ENCODE measurements around the gene DPF1.

The DPF1 gene

GRCh38 chr19:38218204-38218603 is 5.8 kb downstream of the DPF1 start:
- Histone ChIP-seq H3K4me3 (no peak overlapping the region), H3K27ac (no peak overlapping the region)
- DNase-seq (ENCODE audit: low spot score) = no peak
- no peak for TF ChIP-seq CTCF (IDR thresholded peaks at IDR 0.05)

GRCh38 chr19:38216785-38217641 is 7.0 kb downstream of the DPF1 start:
- H3K27ac ChIP-seq = no peak overlapping the region
- TF ChIP-seq CTCF (IDR thresholded peaks at IDR 0.05) = no peak
- no peak for DNase-seq (ENCODE audit: low spot score)
- no peak overlapping the region for H3K4me3 ChIP-seq

DNA sequence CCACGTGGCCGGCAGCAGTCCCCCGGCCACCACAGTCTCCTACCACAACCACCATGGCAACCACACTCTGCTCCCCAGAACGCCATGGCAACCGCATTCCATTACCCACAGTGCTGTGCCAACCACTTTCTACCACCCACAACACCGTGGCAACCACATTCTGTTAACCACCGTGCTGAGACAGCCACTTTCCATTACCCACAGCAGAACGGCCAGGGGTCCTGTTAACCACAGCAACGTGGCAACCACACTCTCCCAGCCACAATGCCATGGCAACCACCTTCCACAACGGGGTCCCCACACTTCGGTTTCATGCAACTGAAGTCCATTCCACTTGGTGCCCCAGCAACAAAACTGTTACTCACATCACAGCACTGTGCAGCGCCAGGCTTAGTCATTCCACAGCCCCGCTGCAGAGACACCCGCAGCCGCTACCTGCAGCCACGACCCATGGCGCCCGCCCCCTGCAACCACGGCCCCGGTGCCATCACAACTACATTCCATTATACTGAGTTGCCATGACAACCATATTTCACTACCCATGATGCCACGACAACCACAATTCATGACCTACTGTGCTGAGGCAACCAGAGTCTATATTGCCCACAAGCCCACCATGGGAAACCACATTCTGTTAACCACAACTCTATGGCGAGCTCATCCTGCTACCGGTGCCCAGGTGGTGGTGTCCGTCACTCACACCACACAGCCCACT is 10.0 kb downstream of the DPF1 start:
- no peak for DNase-seq (ENCODE audit: low spot score)
- no peak for TF ChIP-seq CTCF (IDR thresholded peaks at IDR 0.05)
- Histone ChIP-seq H3K27ac (no peak overlapping the region), H3K4me3 (no peak overlapping the region)

GRCh38 chr19:38213469-38213868 is 10.6 kb downstream of the DPF1 start:
- no peak overlapping the region for H3K4me3 ChIP-seq
- no peak for TF ChIP-seq CTCF (IDR thresholded peaks at IDR 0.05)
- DNase-seq (ENCODE audit: low spot score) = no peak
- no peak overlapping the region for H3K27ac ChIP-seq

DNA sequence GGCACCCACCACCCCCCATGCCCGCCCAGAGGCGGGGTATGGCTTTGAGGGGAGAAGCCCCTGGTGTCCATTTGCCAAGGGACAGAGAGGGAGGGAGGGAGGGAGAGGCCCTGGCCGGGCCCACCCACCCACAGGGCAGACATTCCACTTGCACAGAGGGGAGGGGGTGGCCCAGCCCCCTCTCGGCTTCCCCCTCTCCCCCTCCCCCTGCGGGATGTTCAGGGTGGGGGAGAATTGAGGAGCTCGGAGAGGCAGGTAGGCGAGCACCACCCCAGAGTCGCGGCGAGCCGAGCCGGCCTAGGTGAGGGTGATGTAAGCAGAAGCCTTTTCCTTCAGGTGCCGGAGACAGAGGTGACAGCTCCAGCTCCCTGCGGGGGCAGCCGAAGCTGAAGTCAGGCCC is 12.3 kb downstream of the DPF1 start:
- no peak for TF ChIP-seq CTCF (IDR thresholded peaks at IDR 0.05)
- Histone ChIP-seq H3K4me3 (no peak overlapping the region), H3K27ac (no peak overlapping the region)
- DNase-seq (ENCODE audit: low spot score) = no peak

DNA sequence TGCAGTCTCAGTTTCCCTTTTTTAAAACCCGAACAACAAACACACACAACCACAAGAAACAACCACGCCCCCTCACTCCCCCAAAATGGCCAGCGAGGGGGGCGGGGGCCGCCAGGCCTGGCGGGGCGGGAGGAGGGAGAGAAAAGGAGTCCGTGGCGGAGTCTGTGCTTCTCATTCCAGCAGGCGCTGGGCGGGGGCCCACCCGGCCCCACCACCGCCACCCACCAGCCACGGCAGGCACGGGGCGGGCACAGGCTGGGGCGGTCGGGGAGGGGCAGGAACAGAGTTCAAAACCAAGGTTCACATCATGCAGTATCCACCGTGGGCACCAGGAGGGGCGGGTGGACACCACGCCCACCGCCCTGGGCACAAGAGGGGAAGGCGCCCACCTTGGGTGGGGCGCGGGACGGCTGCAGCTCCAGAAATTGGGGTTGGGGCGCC is 12.9 kb downstream of the DPF1 start:
- TF ChIP-seq CTCF (IDR thresholded peaks at IDR 0.05) = no peak
- no peak for DNase-seq (ENCODE audit: low spot score)
- Histone ChIP-seq H3K27ac (no peak overlapping the region), H3K4me3 (peak overlapping the region; percentile 56)
